HG03039 (cell line): ENCODE measurements around the gene TFAP2A.

ENCODE experiments used
- ATAC-seq: cut with Tn5 transposase; IDR thresholded peaks from one replicate; pipeline ENCODE4 v1.9.1; 2021; ENCODE audit warnings: mild to moderate bottlenecking, moderate library complexity; ENCODE audit not compliant: unreplicated experiment

Gene TFAP2A

DNA sequence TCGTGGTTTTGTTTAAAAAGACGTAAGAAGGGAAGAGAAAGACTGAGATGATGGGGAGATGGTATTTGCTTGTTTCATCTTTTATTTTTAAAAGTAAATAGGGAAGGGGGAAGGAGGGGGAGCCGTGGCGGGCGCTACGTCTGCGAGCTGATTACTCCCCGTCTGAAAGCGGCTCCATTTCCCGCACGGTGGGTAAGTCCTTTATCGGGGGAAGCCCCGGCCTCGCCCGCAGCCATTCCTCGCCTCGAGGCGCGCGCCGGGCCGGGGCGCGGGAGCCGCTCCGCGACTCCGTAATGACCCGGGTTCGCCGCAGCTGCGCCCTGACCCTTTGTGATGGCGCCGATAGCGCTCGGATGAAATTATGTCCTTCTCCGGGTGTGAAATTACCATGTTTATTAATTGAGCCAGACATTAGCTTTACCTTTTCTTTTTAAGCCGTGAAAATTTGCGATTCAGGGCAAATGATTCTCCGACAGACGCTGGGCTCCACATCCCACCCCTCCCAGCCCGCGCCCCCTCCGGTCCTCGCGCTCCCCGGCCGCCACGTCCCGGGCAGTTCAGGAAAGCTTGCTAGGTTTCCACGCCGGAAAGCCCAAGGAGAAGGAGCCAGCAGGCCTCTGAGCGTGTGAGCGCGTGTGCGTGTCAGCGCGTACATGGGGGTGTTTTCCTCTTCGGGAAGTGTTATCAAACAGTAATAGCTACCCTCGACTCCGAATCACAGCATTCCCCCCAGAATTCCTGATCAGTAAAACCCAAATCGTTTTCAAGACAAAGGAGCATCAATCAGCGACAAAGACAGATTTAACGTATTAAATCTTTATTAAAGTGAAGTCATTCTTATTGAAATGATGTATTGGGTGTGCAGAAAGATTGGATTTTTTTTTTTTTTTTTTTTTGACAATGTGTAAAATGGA lies 30.0 kb downstream of the TFAP2A start:
- ATAC-seq = no peak

DNA sequence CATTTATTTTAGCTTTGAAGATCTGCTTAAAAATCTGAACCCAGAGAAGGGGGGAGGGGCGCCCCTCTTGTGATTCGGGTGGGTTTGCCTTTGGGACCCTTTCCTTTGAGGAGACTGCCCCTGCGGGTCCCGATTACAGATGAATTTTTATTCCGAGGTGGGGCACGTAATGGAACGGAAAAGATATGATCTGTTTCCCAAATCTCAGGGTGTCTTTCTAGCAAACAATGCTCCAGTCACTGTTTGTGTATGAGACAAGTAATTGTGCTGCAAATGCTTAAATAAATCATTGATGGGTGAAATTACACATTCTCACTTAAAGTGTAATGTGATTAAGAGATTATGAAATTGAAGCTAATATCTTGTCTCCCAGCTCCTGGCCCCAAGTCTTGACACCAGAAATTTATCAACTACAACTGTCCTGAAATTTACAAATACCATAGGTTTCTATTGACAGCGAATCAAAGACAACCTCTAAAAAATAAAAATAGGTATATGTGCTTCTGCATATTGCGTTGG lies 30.7 kb downstream of the TFAP2A start:
- ATAC-seq = no peak

DNA sequence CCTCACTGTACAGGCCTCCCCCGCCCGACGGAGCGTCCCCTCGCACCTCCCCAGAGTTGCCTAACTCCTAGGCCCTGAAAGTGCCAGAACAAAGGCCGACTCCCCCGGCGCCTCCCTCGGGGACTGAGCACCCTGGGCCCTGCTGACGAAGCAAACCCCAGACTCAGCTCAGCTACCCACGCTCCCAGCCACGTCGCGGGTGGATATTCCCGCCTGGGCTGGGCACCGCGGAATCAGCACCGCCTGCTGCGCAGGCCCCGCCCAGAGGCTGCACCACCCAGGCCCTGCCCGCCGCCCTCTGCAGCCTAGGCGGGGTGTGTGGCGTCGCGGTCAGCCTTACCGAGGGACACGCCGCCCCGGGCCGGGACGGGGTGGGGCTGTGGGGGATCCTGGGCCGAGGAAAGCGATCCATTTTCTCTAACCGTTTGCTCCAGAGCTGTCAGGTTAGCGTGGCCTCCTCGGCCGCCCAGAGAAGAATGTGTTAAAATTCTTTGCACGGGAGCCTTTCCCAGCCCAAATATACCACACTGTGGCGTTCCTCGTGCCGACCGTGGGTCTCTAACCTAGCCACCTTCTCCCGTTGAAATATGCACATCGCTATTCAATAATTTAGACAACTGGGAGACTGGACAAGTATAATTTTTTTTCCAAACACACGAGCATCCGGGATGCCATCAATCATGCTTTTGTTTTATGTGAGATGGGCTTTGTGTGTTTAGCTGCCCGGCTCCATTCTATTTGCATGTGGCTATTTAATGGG lies 31.4 kb downstream of the TFAP2A start:
- ATAC-seq = no peak

DNA sequence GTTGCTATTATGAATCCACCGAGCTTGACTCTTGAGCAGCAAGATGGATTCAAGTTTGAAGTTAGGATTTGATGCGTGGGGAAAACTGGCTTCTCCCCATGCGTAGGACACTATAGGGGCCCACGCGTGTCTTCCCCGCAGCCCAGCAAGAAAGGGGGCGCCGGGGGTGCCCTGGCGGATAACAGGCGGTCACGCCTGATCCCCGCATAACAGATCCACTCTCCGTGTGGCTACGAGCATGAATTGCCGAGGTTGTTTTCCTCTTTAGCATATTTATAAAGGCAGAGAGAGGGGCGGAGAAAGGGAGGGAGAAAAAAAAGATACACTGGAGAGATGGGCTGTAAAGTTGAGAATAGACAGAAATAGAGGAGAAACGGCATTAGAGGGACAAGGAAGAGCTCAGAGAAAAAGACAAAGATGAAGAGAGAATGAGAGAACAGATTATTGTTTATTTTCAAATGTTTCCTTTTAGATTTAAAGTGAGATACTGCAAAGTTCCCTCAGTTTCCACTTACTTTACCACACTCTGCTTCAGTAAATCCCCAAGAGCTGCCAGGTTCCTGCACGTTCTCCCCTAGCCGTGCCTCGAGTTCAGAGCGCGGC lies 32.0 kb downstream of the TFAP2A start:
- no peak for ATAC-seq

DNA sequence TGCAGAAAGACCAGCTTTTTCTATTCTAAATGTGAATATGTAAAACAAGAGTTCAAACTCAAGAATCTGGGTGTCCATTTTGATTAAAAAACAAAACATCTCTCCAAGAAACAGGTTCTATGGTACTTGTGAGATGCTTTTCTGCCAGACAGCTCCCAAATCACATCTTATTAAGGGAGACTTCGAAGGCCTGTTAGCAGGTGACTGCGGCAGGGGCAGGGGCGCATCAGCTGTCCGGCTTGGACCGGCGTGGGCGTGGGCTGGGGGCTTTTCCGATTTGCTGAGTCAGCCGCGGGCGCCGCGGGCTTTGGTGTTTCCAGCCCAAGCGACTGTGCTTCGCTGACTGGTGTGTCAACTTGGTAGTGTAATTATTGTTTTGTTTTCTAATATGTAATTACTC lies 32.6 kb downstream of the TFAP2A start:
- ATAC-seq = no peak

DNA sequence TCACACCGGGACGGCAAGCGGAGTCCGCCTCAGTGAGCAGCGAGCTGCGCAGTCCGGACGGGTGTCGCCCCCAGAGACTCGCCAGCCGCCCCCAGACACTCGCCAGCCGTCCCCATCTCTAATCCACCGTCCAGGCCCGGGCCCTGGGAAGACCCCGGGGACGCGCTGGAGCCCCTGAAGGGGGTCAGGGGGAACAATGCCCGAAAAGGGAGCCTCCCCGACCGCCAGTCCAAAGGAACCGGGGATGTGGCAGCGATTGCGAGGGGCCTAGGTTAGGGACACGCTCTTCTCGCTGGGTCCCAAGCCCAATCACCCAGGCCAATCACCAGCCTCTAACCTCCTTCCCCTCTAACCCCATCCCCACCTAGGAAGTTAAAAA lies 33.1 kb downstream of the TFAP2A start:
- ATAC-seq = no peak

DNA sequence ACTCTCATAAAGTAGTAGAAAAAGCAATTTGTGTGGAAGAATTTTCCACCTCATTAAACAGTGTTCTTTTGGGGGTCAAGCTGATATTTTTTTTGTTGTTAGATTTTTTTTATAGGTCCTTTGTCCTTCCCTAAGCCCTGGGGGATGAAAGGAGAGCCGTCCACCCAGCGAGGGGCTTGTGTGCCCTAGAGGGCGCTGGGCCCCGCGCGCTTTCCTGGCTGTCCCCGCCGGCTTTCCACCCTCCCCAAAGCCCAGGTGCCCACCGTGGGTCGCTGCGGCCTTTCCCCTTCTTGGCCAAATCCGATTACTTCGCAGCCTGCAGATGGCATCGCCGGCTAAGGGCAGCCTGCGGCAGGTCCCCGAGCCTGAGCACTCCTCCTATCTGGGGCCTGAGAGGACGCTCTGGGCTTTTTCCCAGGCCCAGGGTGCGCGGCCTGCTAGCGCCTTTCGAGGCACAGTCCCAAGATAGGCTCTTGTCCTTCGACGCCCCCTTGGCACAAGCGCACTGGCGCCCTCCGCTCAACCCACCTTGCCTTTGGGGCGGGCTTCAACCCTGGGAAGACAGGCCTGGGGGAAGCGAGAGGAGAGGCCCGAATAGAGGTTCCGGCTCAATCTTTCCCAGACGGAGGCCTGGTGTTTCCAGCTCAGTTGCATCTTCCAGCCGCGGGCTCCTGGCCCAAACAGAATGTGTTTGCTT lies 33.6 kb downstream of the TFAP2A start:
- ATAC-seq = no peak

DNA sequence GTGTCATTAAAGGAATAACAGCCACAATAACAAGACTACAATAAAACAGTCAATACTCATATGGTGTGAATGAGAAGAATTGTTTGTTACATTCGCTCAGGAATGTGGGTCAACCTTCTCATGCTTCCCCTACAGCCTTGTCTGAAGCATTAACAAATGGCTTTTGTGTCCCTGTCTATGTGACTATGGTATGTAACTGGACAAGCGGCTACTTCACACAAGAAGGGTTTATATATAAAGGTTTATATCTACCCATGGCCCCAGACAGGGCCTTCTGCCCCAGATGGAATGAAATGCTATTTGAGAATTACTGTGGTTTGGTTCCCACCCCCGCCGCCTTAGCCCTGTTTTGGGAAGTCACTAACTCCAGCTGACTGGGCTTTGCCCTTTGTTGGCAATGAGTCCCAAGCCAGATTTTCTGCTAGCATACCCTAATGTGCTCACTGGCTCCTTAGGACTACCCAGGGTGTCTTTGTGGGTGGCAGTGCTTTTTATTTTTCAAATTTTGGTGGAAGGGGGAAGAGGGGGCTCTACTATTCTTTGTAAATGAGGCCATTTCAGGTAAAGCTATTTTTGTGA lies 39.4 kb downstream of the TFAP2A start:
- ATAC-seq = no peak

DNA sequence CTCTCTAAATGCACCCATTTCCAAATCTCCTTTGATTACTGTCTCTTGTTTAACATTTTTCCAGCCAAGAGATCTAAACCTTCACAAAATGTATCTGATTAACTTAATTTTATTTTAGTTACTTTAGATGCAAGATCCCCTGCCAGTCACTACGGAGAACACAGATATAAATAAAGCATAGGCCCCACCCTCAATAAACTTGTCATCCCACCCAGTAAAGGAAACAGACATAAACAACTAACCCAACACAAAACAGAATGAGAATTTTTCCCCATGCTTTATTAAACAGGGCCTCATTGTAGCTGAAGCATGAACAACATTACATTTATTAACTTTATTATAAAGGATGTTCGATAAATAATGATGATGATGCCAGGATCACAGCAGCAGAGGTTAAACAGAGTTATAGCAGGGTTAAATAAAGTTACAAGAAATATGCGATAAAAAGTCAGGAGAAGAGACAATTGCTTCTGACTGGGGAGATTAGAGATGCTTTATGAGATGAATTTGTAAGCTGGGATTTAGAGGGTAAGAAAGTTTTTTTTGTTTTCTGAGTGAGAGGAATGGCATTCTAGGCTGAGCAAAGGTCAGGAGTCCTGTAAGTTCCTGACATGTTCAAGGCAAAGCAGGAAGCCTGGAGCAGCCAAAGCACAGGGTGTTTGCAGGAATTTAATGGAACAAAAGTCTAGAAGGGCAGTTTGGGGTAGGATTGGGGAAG lies 41.1 kb downstream of the TFAP2A start:
- ATAC-seq = no peak

DNA sequence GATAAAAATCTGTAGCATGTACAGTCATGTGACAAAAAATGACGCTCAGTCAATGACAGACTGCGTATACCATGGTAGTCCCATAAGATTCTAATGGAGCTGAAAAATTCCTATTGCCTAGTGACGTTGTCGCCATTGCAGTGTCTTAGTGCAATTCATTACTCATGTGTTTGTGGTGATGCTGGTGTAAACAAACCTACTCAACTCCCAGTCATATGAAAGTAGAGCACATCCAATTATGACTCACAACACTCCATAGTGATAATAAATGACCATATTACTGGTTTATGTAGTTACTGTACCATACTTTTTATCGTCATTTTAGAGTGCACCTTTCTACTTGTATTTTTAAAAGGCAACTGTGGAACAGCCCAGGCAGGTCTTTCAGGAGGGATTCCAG lies 45.0 kb downstream of the TFAP2A start:
- ATAC-seq = no peak

DNA sequence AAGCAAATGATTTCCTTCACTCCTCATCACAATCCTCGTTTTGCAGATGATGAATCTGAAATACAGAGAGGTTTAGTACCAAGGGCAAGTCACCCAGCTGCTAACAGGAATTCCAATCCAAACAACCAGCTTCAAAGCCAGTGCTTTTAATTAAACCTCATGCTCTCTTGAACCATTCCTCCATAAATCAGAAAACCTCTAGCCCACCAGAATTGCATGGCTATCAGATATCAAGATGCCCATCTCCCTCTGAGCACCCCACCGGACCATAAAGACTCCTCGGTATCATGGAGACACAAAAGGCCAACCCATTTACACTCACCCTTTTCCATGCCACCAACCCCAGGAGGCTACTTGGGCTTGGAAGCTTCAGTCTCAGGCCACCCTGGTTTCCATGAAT lies 46.0 kb downstream of the TFAP2A start:
- ATAC-seq = no peak

DNA sequence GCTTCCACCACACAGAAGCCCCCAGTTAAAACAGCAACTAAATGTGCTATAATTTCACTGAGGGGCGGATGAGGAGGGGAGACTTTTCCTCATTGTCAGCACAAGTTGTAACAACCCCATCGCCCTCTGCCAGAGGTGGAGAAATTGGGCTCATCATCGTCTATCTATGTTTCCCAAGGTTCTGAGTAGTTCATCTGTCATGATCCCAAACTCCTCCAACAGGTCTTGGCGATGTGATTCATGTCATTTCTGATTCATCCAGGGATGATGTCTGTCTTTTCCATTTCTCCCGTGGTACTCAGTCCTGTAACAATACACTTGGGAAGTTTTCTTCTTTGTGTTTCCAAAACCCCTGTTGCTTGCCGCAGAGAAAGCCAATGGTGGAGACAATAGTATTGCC lies 51.0 kb downstream of the TFAP2A start:
- ATAC-seq = no peak

DNA sequence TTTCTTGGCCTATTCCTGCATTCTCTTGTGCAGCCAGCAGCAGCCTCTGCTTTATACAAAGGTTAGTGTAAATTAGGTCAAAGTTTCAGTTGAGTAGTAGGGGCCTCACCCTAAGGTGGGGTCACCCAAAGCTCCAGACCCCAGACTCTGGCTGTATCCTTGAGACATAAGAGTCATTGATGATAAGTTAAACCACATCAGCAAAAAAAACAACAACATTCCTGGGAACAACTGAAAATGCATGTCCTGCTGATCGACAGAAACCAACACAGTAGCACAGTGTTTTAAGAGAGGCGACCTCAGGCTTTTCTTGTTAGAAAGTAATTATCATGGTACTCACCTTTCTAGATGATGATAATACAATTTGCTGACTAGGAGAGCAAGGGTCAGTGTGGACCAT lies 52.6 kb downstream of the TFAP2A start:
- no peak for ATAC-seq

DNA sequence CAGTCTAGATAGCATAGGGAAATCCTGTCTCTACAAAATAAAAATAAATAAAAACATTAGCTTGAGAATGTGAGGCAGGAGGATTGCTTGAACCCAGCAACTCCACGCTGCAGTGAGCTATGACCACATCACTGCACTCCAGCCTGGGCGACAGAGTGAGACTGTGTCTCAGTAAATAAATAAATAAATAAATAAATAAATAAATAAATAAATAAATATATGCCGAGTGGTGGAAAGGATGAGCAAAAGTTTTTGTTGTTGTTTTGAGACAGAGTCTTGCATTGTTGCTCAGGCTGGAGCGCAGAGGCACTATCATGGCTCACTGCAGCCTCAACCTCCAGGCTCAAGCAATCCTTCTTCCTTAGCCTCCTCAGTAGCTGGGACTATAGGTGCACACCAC lies 53.4 kb downstream of the TFAP2A start:
- ATAC-seq = no peak

DNA sequence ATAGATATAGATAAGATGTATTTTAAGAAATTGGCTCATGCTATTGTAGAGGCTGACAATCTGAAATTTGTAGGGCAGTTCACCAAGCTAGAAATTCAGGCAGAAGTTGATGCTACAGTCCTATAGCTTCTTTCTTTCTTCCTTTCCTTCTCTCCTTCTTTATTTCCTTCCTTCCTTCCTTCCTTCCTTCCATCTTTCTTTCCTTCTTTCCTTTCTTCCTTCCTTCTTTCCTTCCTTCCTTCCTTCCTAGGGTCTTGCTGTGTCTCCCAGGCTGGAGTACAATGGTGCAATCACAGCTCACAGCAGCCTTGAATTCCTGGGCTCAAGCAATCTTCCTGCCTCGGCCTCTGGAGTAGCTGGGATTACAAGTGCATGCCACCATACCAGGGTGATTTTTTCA lies 55.3 kb downstream of the TFAP2A start:
- no peak for ATAC-seq

DNA sequence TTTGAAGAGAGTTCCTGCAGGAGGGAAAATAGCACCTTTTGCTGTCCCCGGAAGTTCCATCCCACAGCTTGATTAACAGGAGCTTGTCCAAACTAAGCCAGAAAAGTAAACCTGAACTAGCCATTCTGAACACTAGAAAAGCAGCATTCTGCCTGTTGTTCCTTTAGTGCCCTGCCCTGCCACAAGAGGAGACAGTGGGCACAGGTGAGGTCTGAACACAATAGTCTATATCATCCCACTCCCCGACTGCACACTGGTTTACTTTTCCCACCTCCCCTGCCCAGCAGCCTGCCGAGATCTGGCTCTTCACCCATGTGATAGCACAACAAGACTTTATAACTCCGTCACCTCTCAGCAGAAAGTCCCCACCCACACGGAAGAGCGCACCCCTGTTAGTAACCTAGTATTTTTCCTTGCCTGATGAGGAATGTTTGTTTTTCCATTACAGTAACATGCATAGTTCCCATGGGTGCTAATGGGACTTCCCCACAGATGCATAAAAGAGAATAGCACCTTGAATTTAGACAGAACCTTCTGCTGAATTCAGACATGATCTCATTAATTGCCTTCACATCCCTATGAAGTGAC lies 59.7 kb downstream of the TFAP2A start:
- no peak for ATAC-seq

DNA sequence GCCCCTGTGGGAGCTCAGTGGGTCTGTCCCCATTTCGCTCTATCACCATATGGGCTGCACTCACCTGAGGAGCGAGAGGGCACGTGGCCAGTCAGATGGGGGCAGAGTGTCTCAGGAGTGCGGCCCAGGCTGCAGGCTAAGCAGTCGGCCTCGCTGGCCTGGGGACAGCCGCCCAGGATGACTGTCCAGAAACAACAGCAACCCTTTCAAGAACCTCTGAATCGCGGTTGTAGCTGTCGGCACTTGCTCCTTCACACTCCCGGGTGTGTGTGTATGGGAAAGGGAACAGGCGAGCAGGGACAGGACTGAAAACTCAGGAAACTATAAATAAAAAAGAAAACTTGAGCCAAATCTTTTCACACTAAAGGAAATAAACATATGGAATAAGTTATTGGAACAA lies 63.1 kb downstream of the TFAP2A start:
- no peak for ATAC-seq

DNA sequence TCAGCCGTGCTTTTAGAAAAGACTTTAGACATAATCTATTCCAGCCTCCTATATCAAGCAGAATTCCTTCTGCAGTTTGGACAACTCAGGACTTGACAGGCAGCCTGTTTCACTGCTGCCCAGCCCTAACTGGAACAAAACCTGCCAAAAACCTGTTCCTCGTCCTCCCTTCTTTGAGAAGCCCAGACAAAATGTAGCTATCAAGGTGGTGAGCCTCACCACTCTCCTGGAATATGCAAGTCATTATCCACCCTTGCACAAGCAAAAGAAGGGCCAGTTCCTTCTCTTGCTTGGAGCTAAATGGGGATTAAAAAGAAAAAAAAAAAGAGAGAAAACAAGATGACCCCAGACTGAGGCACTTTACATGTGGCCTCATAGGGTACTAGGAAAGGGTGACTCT lies 64.2 kb downstream of the TFAP2A start:
- ATAC-seq = no peak

DNA sequence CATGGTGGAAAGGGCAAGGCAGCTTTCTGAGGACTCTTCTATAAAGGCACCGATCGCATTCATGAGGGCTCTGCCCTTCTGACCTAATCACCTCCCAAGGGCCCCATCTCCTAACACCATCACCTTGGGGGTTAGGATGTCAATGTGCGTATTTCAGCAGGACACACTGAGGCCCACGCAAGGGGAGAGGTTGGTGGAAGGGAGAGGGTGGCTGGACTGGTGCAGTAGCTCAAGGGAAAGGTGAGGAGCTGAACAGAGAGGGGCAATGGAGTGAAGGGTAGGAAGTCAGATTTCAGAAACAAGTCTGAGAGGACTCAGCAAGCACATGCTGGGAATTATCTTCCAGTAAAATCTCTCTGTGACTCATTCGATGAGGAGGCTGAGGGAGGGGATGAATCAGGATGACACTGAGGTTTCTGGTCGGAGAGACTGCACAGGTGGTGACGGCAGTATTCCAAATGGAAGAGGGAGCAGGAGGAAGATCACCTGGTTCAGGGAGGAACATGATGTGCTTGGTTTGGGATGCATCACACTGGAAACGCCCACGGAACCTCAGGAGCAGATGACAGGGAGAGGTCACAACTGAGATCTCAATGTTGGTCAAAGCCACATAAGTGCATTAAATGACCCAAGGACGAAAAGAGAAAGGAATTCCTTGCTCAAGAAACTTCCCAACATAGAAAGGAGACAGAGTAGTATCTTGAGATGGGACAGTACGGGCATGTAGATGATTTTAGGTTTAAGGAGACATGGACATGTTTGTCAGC lies 67.1 kb downstream of the TFAP2A start:
- no peak for ATAC-seq
